Coronary artery (tissue), 2 donors: ENCODE measurements around the gene BASP1.

ENCODE experiments used
- DNase-seq: peaks from one replicate; pipeline ENCODE4 v3.0.0-alpha.2; 2017; ENCODE audit warnings: low spot score
- H3K27ac ChIP-seq, 2 donors: fragments of 200-600 bp; sonication (generic); one replicate each; pipeline ENCODE4 v1.5.1; 2016 to 2019
- H3K4me3 ChIP-seq: fragments of 200-600 bp; sonication (generic); 2 replicates; pipeline ENCODE4 v1.5.1; 2016; ENCODE audit warnings: mild to moderate bottlenecking, moderate library complexity
- CTCF ChIP-seq: fragments of 200-600 bp; sonication (generic); IDR thresholded peaks from one replicate; pipeline ENCODE4 v1.5.1; 2019; ENCODE audit warnings: antibody characterized with exemption

Gene BASP1

DNA sequence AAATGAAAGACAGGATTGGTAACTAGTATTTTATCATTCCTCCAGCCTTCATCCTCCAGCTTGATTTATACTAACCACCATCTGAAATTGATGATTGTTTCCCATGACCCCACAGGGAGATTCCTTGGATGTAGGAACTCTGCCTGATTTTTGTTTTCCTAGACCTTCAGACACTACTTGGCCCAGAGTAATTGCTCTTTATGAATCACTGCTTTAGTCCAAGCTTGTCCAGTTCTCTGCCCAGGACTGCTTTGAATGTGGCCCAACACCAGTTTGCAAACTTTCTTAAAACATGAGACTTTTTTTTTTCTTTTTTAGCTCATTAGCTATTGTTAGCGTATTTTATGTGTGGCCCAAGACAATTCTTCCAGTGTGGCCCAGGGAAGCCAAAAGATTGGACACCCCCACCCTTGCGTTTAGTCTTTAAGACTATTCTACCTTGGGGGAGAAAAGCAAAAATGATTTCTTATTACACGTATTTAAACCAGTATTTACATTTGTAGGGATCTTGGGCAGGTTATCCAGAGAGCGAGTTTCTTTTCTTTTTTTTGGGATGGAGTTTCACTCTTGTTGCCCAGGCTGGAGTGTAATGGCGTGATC, 18.4 kb downstream of the BASP1 start:
- H3K4me3 ChIP-seq = no peak overlapping the region
- DNase-seq = no peak
- TF ChIP-seq CTCF = no peak
- H3K27ac ChIP-seq = no peak overlapping the region

- Histone ChIP-seq H3K4me3 (no peak overlapping the region), H3K27ac (no peak overlapping the region)
- no peak for TF ChIP-seq CTCF
- no peak for DNase-seq
Observed at GRCh38 chr5:17238521-17239041, 21.1 kb downstream of the BASP1 start.

GRCh38 chr5:17239953-17240352, 22.5 kb downstream of the BASP1 start:
- Histone ChIP-seq H3K4me3 (no peak overlapping the region), H3K27ac (no peak overlapping the region)
- DNase-seq = no peak
- no peak for TF ChIP-seq CTCF

- DNase-seq = no peak
- TF ChIP-seq CTCF = no peak
- H3K4me3 ChIP-seq = no peak overlapping the region
- H3K27ac ChIP-seq = no peak overlapping the region
Observed at GRCh38 chr5:17240487-17240886, 23.1 kb downstream of the BASP1 start.

GRCh38 chr5:17241635-17242034, 24.2 kb downstream of the BASP1 start:
- TF ChIP-seq CTCF = no peak
- no peak for DNase-seq
- no peak overlapping the region for H3K4me3 ChIP-seq
- no peak overlapping the region for H3K27ac ChIP-seq

- Histone ChIP-seq H3K4me3 (no peak overlapping the region), H3K27ac (no peak overlapping the region)
- no peak for DNase-seq
- TF ChIP-seq CTCF = no peak
Observed at GRCh38 chr5:17243287-17244063, 26.0 kb downstream of the BASP1 start.
